Measurements from ENCODE around the gene SLC25A41.

DNA sequence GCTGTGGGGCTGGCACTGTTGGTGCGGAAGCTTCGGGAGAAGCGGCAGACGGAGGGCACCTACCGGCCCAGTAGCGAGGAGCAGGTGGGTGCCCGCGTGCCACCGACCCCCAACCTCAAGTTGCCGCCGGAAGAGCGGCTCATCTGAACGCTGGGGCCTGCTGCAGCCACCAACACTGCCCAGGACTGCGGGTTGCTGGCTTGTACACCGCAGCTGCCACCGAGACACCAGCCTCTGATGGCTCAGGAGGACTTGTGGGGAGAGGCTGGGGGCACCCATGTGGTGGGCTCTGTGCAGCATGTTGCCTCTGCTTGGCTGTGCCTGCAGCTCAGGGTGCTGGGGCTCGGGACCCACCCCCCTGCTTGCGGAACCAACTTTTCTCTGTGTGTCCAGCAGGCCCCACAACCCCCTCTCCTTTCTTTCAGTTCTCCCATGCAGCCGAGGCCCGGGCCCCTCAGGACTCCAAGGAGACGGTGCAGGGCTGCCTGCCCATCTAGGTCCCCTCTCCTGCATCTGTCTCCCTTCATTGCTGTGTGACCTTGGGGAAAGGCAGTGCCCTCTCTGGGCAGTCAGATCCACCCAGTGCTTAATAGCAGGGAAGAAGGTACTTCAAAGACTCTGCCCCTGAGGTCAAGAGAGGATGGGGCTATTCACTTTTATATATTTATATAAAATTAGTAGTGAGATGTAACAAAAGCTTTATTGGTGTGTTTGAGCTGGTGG, 33.1 kb upstream of the SLC25A41 start:
- TF ChIP-seq CTCF (IDR thresholded peaks at IDR 0.05) (no peak), POLR2A (IDR thresholded peaks at IDR 0.05) (no peak), POLR2AphosphoS5 (IDR thresholded peaks at IDR 0.05) (no peak)

Data from prostate gland (tissue), 2 donors.